Fibroblast of mammary gland (primary cell): ENCODE measurements around the gene TBC1D5.
"Not testable (repeated sequence)": the region's sequence is repeated elsewhere in the genome, so short reads cannot be mapped to it uniquely, and the experiment has no call there.

ENCODE experiments used
- DNase-seq: peaks from one replicate; pipeline ENCODE4 v3.0.0-alpha.2; 2010; ENCODE audit warnings: low read depth
- H3K4me3 ChIP-seq: 2 replicates; pipeline ENCODE4 v1.5.1; 2011; ENCODE audit warnings: low read depth, mild to moderate bottlenecking, low read length, moderate library complexity; ENCODE audit not compliant: control insufficient read depth
- TF ChIP-seq, protein P1 (sequence below): conservative IDR thresholded peaks from 2 replicates; pipeline ENCODE4 v1.5.1; 2011; ENCODE audit warnings: low read depth, low read length, inconsistent platforms; ENCODE audit not compliant: control insufficient read depth, insufficient read depth

TBC1D5 gene

DNA sequence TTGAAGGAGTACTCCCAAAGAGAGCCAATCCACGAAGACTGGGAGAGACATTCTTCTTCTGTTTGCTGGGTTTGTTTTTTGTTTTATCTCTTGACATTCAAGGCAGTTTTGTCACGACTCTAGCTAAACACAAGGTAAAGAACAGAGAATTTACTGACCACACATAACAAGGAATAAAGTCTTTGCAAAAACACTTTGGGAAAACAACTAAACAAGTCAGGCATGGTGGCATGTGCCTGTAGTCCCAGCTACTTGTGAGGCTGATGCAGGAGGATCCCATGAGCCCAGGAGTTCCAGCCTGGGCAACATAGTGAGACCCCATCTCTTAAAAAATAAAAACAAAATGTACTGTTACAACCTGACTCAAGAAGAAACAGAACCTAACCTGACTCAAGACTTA lies 28.0 kb downstream of the TBC1D5 start:
- DNase-seq, result no peak
- TF ChIP-seq, protein P1, sequence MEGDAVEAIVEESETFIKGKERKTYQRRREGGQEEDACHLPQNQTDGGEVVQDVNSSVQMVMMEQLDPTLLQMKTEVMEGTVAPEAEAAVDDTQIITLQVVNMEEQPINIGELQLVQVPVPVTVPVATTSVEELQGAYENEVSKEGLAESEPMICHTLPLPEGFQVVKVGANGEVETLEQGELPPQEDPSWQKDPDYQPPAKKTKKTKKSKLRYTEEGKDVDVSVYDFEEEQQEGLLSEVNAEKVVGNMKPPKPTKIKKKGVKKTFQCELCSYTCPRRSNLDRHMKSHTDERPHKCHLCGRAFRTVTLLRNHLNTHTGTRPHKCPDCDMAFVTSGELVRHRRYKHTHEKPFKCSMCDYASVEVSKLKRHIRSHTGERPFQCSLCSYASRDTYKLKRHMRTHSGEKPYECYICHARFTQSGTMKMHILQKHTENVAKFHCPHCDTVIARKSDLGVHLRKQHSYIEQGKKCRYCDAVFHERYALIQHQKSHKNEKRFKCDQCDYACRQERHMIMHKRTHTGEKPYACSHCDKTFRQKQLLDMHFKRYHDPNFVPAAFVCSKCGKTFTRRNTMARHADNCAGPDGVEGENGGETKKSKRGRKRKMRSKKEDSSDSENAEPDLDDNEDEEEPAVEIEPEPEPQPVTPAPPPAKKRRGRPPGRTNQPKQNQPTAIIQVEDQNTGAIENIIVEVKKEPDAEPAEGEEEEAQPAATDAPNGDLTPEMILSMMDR, result no peak

DNA sequence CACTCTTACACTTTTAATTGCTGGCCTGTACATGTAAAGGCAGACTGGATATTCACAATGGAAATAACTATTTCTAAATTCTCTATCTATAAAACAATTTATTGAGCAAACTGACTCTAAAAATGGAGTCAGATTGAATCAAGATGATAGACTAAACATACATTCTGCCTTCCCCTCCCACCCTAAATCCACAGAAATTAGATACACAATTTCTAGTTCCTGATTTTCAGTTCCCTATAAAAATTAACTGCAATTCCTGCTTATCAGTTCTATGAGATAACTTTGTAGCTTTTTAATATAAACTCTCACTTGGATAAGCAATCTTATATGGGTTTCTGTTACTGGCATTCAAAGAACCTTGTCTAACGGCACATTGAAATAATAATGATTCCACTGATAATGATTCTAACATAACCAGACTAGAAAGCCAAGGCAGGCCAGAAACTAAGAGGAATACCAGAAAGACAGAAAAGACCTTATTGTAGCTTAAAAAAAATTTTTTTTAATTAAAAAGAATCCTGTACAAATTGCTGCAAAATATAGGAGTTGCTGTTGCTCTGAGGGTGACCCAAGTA lies 33.1 kb downstream of the TBC1D5 start:
- H3K4me3 ChIP-seq, result no peak overlapping the region
- TF ChIP-seq, protein P1, result no peak
- no peak for DNase-seq

More for the DNA sequence above, 28.0 kb downstream of the TBC1D5 start:
- H3K4me3 ChIP-seq, result no peak overlapping the region

DNA sequence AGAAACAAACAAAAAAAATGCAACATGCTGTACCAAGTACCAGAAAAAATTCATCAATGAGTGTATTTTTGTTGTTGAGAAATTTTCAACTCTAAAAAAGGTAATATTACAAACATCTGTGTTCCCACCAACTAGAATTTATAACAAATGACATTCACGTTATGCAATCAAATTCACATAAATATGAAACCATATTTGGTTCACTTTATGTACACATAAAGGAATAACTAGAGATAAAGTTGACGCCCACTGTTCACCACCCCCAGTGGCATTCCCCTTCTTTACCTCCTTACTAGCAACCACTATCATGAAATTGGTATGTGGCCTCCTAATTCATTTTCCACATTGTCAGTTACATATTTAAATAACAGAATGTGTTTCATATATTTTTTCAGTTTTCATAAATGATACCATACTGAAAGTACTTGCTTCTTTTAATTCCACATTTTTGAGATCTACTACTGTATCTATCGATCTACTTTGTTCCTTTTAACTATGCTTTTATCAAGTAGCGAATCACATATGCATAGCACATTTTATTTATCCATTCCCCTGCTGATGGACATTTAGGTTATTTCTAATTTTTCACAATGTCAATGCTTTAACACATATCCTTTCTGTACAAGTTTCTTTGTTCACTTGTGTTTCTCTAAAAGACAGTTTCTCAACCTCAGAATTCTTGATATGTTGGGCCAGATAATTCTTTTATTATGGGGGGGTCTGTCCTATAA lies 34.5 kb downstream of the TBC1D5 start:
- peak; percentile 8 for DNase-seq
- no peak overlapping the region for H3K4me3 ChIP-seq
- TF ChIP-seq, protein P1, result no peak

DNA sequence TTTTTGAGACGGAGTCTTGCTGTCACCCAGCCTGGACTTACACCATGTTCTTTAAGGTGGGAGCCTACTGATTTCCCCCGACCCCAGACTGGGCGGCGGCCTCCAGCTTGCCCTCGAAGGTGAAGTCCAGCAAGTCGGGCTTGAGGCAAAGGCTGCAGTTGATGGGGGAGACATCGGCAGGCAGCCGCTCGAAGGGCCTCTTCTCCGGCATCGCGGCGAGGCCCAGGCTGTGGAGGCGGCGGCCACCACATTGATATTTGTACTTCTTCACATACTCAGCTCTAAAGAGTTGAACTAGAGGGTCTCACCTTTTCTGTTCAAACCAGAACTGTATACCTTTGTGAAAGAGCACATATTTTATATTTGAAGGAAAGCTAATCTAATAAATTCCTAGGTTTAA lies 36.4 kb downstream of the TBC1D5 start:
- DNase-seq, H3K4me3 ChIP-seq: not testable (repeated sequence)

DNA sequence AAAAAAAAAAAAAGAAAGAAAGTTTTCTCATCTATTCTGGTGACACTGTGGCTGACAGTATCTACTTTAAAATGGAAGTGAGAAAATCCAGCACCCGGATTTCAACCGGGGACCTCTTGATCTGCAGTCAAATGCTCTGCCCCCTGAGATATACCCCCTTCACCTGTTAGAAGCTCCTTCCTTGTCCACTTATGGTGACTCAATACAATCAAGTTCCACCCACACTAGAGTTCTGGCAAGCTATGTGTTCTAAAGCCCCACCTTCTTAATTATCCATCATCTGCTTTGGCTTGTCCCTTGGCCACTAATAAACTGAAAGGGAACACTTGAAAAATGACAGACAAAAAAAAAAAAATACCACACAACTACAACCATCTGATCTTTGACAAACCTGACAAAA lies 42.6 kb downstream of the TBC1D5 start:
- not testable (repeated sequence) for DNase-seq, H3K4me3 ChIP-seq

DNA sequence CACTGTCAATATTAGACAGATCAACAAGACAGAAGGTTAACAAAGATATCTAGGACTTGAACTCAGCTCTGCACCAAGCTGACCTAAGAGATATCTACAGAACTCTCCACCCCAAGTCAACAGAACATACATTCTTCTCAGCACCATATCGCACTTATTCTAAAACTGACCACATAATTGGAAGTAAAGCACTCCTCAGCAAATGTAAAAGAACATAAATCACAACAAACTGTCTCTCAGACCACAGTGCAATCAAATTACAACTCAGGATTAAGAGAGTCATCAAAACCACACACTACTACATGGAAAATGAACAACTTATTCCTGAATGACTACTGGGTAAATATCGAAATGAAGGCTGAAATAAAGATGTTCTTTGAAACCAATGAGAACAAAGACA lies 46.8 kb downstream of the TBC1D5 start:
- DNase-seq, H3K4me3 ChIP-seq: not testable (repeated sequence)

DNA sequence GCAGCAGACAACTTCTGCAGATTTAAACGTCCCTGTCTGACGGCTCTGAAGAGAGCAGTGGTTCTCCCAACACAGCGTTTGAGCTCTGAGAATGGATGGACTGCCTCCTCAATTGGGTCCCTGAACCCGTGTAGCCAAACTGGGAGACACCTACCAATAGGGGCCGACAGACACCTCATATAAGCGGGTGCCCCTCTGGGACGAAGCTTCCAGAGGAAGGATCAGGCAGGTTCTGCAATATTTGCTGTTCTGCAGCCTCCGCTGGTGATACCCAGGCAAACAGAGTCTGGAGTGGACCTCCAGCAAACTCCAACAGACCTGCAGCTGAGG lies 48.8 kb downstream of the TBC1D5 start:
- not testable (repeated sequence) for DNase-seq, H3K4me3 ChIP-seq

DNA sequence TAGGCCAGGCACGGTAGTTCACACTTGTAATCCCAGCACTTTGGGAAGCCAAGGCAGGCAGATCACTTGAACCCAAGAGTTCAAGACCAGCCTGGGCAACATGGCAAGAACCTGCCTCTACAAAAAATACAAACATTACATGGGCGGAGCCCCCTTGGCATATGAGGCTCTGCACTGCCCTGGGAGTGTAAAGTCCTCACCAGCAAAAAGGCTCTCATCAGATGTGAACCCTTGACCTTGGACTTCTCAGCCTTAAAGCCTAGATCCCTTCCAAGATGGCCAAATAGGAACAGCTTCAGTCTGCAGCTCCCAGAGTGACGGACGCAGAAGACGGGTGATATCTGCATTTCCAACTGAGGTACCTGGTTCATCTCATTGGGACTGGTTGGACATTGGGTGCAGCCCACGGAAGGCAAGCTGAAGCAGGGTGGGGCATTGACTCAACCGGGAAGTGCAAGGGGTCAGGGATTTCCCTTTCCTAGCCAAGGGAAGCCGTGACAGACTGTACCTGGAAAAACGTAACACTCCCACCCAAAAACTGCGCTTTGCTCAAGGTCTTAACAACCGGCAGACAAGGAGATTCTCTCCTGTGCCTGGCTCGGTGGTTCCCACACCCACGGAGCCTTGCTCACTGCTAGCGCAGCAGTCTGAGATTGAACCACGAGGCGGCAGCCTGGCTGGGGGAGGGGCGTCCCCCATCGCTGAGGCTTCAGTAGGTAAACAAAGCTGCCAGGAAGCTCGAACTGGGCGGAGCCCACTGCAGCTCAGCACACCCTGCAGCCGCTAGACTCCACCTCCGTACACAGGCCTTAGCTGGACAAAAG lies 49.4 kb downstream of the TBC1D5 start:
- H3K4me3 ChIP-seq, DNase-seq: not testable (repeated sequence)

DNA sequence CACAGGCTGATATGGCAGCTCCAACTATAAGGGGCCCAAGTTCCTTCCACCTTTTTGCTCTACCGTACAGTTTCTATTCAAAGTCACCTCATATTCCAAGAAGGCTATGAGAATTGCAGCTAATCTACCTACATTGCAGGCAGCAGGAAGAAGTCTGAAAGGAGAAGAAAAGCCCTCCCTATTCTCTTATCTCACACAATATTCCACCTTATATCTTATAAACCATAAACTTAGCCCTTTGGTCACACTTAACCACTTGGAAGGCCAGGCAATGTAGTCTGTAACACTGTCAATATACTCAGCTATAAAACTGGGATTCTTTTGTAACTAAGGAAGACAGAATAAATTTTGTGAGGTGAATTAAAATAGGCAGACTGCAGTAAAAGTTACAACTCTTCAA lies 54.9 kb downstream of the TBC1D5 start:
- TF ChIP-seq, protein P1, result no peak
- no peak for DNase-seq
- H3K4me3 ChIP-seq, result no peak overlapping the region
